ENCODE results near the gene NOS1.

The NOS1 gene

GRCh38 chr12:117343849-117344248, 17.6 kb downstream of the NOS1 start:
- no peak overlapping the region for H3K4me3 ChIP-seq (ENCODE audit: low read depth, low read length)
- TF ChIP-seq CTCF (IDR thresholded peaks at IDR 0.05; ENCODE audit: borderline replicate concordance, insufficient read depth, low read depth, low read length): no peak

DNA sequence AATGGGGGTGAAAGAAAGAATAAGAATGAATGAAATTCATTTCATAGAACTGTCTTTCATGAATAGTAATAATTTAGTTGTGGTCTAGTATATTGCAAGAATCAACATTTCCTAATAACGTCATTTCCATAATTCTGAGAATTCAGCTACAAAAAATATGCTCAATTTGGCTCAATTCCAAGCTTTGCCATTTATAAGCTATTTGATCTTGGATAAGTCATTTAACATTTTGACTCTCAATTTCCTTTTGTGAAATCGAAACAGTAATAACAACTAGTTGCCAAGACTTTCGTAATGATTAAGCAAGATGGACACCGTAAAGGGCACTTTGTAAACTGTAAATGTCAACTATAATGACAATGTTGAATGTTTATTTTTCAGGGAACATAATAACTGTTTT, 18.1 kb downstream of the NOS1 start:
- H3K4me3 ChIP-seq (ENCODE audit: low read depth, low read length): no peak overlapping the region
- TF ChIP-seq CTCF (IDR thresholded peaks at IDR 0.05; ENCODE audit: borderline replicate concordance, insufficient read depth, low read depth, low read length): no peak

DNA sequence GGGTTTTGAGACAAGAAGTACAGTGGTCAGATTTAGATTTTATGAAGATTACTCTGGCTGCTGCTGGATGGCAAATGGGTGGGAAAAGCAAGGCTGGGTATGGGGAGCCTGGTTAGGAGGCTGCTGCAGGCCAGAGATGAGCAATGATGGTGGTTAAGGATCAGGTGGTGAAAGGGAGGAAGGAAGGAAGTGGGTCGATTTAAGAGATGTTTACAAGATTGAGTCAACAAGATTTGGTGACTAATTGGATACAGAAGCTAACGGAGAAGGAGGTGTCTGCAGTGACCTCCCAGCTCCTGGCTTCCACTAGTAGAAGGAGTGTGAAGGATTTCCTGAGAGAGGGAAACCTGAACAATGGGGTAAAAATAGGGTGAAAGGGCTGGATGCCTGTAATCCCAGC, 18.7 kb downstream of the NOS1 start:
- no peak overlapping the region for H3K4me3 ChIP-seq (ENCODE audit: low read depth, low read length)
- TF ChIP-seq CTCF (IDR thresholded peaks at IDR 0.05; ENCODE audit: borderline replicate concordance, insufficient read depth, low read depth, low read length): no peak

GRCh38 chr12:117342247-117342646, 19.2 kb downstream of the NOS1 start:
- no peak overlapping the region for H3K4me3 ChIP-seq (ENCODE audit: low read depth, low read length)
- no peak for TF ChIP-seq CTCF (IDR thresholded peaks at IDR 0.05; ENCODE audit: borderline replicate concordance, insufficient read depth, low read depth, low read length)

DNA sequence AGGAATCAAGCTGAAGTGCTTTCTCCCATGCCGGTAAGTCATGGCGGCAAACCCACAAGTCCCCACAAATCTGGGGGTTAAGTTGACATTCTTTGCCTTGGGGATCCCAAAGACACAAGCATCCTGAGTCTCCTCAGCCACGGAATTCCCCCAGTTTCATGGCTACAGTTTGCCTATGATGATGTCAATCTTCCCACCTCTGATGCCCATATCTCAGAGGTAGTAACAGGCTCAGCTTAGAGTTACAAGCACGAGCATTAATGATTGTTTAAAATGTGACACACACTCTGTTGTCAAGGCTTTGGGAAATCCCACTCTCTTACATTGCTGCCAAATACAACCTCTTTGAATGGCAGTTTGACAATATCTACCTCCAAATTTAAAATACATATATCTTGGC, 22.3 kb downstream of the NOS1 start:
- no peak for TF ChIP-seq CTCF (IDR thresholded peaks at IDR 0.05; ENCODE audit: borderline replicate concordance, insufficient read depth, low read depth, low read length)
- H3K4me3 ChIP-seq (ENCODE audit: low read depth, low read length): no peak overlapping the region

DNA sequence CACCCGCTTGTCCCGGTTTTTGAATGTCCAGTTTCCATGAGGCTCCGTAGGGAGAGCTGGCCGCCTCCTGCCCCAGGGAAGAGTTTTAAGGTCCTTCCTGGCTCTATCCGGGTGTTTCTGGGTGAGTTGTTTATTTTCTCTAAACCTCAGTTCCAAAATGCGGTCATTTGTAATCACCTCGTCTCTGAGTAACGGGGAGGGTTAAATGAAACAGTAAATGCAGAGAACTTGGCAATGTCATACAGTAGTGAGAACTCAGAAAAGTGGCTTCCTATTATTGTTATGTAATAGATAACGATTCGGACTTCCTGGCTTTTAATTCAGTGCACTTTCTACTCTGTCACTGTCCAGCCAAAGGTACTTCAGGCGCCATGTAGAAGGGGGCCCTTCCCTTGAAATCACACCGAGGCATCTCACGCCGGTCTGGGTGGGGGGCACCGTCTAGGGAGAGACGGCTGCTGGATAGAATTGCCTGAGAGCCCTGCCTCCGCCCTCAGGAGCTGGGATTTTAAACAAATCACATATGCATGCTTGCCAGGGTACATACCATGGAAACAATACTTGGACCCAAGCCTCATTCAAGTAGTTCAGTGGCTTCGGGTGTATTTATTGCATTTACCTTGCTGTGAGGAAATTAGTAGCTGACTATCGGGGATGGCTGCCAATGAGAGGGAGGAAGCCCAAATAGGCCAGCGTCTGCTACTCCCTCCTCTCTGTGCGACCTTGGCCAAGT, 26.4 kb downstream of the NOS1 start:
- no peak overlapping the region for H3K4me3 ChIP-seq (ENCODE audit: low read depth, low read length)
- TF ChIP-seq CTCF (IDR thresholded peaks at IDR 0.05; ENCODE audit: borderline replicate concordance, insufficient read depth, low read depth, low read length): no peak

- no peak for TF ChIP-seq CTCF (IDR thresholded peaks at IDR 0.05; ENCODE audit: borderline replicate concordance, insufficient read depth, low read depth, low read length)
- H3K4me3 ChIP-seq (ENCODE audit: low read depth, low read length): no peak overlapping the region
Measured at GRCh38 chr12:117334051-117334450, 27.4 kb downstream of the NOS1 start.
